Pons (tissue), 1 donor: ENCODE measurements around the gene CACNA2D3.

Source experiments
- DNase-seq: peaks from one replicate; pipeline ENCODE4 v3.0.0-alpha.2; 2016; ENCODE audit warnings: low spot score

Gene CACNA2D3

GRCh38 chr3:54127499-54128056 lies 5.2 kb downstream of the CACNA2D3 start:
- no peak for DNase-seq

GRCh38 chr3:54131026-54131605 lies 8.8 kb downstream of the CACNA2D3 start:
- no peak for DNase-seq

GRCh38 chr3:54131890-54132289 lies 9.5 kb downstream of the CACNA2D3 start:
- no peak for DNase-seq

GRCh38 chr3:54132685-54133084 lies 10.3 kb downstream of the CACNA2D3 start:
- no peak for DNase-seq

- DNase-seq: no peak
Observed at GRCh38 chr3:54133196-54133595, 10.8 kb downstream of the CACNA2D3 start.

GRCh38 chr3:54134155-54134554 lies 11.8 kb downstream of the CACNA2D3 start:
- no peak for DNase-seq

- no peak for DNase-seq
Observed at GRCh38 chr3:54134713-54135112, 12.4 kb downstream of the CACNA2D3 start.

GRCh38 chr3:54137311-54137710 lies 15.0 kb downstream of the CACNA2D3 start:
- no peak for DNase-seq

GRCh38 chr3:54138937-54139547 lies 16.7 kb downstream of the CACNA2D3 start:
- no peak for DNase-seq

GRCh38 chr3:54139630-54140029 lies 17.3 kb downstream of the CACNA2D3 start:
- no peak for DNase-seq

- no peak for DNase-seq
Observed at GRCh38 chr3:54144284-54144683, 21.9 kb downstream of the CACNA2D3 start.

GRCh38 chr3:54146506-54147239 lies 24.3 kb downstream of the CACNA2D3 start:
- DNase-seq: peak; percentile 47

GRCh38 chr3:54150864-54151467 lies 28.6 kb downstream of the CACNA2D3 start:
- DNase-seq: no peak

GRCh38 chr3:54153477-54153876 lies 31.1 kb downstream of the CACNA2D3 start:
- no peak for DNase-seq

GRCh38 chr3:54157860-54158259 lies 35.5 kb downstream of the CACNA2D3 start:
- no peak for DNase-seq

GRCh38 chr3:54159917-54160316 lies 37.6 kb downstream of the CACNA2D3 start:
- no peak for DNase-seq

- DNase-seq: no peak
Observed at GRCh38 chr3:54163441-54163840, 41.1 kb downstream of the CACNA2D3 start.

- no peak for DNase-seq
Observed at GRCh38 chr3:54164192-54164975, 42.0 kb downstream of the CACNA2D3 start.

- no peak for DNase-seq
Observed at GRCh38 chr3:54165865-54166264, 43.5 kb downstream of the CACNA2D3 start.

GRCh38 chr3:54167999-54168398 lies 45.6 kb downstream of the CACNA2D3 start:
- DNase-seq: no peak

- DNase-seq: no peak
Observed at GRCh38 chr3:54168451-54168850, 46.1 kb downstream of the CACNA2D3 start.

GRCh38 chr3:54169524-54169923 lies 47.2 kb downstream of the CACNA2D3 start:
- DNase-seq: no peak
